ENCODE measurements around the gene TRIM46.
A peak's percentile ranks its signal among the peaks of the same experiment; 100 is the strongest.

Gene TRIM46

GRCh38 chr1:155196893-155197638 lies 23.4 kb downstream of the TRIM46 start:
- no peak for TF ChIP-seq ZNF274 (IDR thresholded peaks at IDR 0.05; ENCODE audit: low read depth, low read length)
- no peak overlapping the region for H3K4me3 ChIP-seq (ENCODE audit: low read length)

GRCh38 chr1:155197901-155198546 lies 24.4 kb downstream of the TRIM46 start:
- no peak for TF ChIP-seq ZNF274 (IDR thresholded peaks at IDR 0.05; ENCODE audit: low read depth, low read length)
- no peak overlapping the region for H3K4me3 ChIP-seq (ENCODE audit: low read length)

GRCh38 chr1:155198547-155198906 lies 24.9 kb downstream of the TRIM46 start:
- no peak overlapping the region for H3K4me3 ChIP-seq (ENCODE audit: low read length)
- no peak for TF ChIP-seq ZNF274 (IDR thresholded peaks at IDR 0.05; ENCODE audit: low read depth, low read length)

GRCh38 chr1:155199792-155200191 lies 26.1 kb downstream of the TRIM46 start:
- no peak for TF ChIP-seq ZNF274 (IDR thresholded peaks at IDR 0.05; ENCODE audit: low read depth, low read length)

GRCh38 chr1:155200920-155201319 lies 27.3 kb downstream of the TRIM46 start:
- no peak overlapping the region for H3K4me3 ChIP-seq (ENCODE audit: low read length)
- no peak for TF ChIP-seq ZNF274 (IDR thresholded peaks at IDR 0.05; ENCODE audit: low read depth, low read length)

More at GRCh38 chr1:155199792-155200191, 26.1 kb downstream of the TRIM46 start:
- no peak overlapping the region for H3K4me3 ChIP-seq (ENCODE audit: low read length)

- no peak overlapping the region for H3K4me3 ChIP-seq (ENCODE audit: low read length)
- TF ChIP-seq ZNF274 (IDR thresholded peaks at IDR 0.05; ENCODE audit: low read depth, low read length), result no peak
Observed at GRCh38 chr1:155202198-155202597, 28.5 kb downstream of the TRIM46 start.

- TF ChIP-seq ZNF274 (IDR thresholded peaks at IDR 0.05; ENCODE audit: low read depth, low read length), result no peak
- no peak overlapping the region for H3K4me3 ChIP-seq (ENCODE audit: low read length)
Observed at GRCh38 chr1:155202731-155203515, 29.3 kb downstream of the TRIM46 start.

GRCh38 chr1:155205035-155205434 lies 31.4 kb downstream of the TRIM46 start:
- TF ChIP-seq ZNF274 (IDR thresholded peaks at IDR 0.05; ENCODE audit: low read depth, low read length), result no peak
- H3K4me3 ChIP-seq (ENCODE audit: low read length), result no peak overlapping the region

- H3K4me3 ChIP-seq (ENCODE audit: low read length), result no peak overlapping the region
- TF ChIP-seq ZNF274 (IDR thresholded peaks at IDR 0.05; ENCODE audit: low read depth, low read length), result no peak
Observed at GRCh38 chr1:155205969-155206593, 32.4 kb downstream of the TRIM46 start.

GRCh38 chr1:155206891-155207805 lies 33.5 kb downstream of the TRIM46 start:
- no peak overlapping the region for H3K4me3 ChIP-seq (ENCODE audit: low read length)

GRCh38 chr1:155207806-155208540 lies 34.3 kb downstream of the TRIM46 start, which contains the start of gene THBS3:
Gene THBS3 (minus strand): TSS chr1:155207897. CDS start chr1:155207876, 21 bp downstream.
- H3K4me3 ChIP-seq (ENCODE audit: low read length), result peak within 1 kb of the TSS; percentile 79
- TF ChIP-seq ZNF274 (IDR thresholded peaks at IDR 0.05; ENCODE audit: low read depth, low read length), result no peak

More at GRCh38 chr1:155206891-155207805, 33.5 kb downstream of the TRIM46 start:
- no peak for TF ChIP-seq ZNF274 (IDR thresholded peaks at IDR 0.05; ENCODE audit: low read depth, low read length)

- peak within 1 kb of the TSS; percentile 79 for H3K4me3 ChIP-seq (ENCODE audit: low read length)
- no peak for TF ChIP-seq ZNF274 (IDR thresholded peaks at IDR 0.05; ENCODE audit: low read depth, low read length)
Observed at GRCh38 chr1:155208541-155209311, 35.1 kb downstream of the TRIM46 start, which contains the start of gene MTX1. Gene MTX1 (plus strand): TSS chr1:155208695. CDS start chr1:155208805, 110 bp downstream.

All from GM08714 (cell line).